DOHH2 (cell line): ENCODE measurements around the gene TBATA.

Experiments
- H3F3A ChIP-seq: fragments of 200-600 bp; sonication (generic), shearing (Covaris generic); 2 replicates; pipeline ENCODE4 v1.6.0; 2016; ENCODE audit warnings: antibody characterized with exemption, mild to moderate bottlenecking; ENCODE audit not compliant: control insufficient read depth, insufficient read depth
- H3K27ac ChIP-seq: fragments of 200-600 bp; sonication (generic); 2 replicates; pipeline ENCODE4 v1.5.1; 2014; ENCODE audit warnings: low read depth, mild to moderate bottlenecking, low read length, moderate library complexity
- H3K27me3 ChIP-seq: fragments of 200-600 bp; sonication (generic); 2 replicates; pipeline ENCODE4 v1.6.1; 2014; ENCODE audit warnings: mild to moderate bottlenecking, low read length, mixed read lengths; ENCODE audit not compliant: control insufficient read depth
- H3K36me3 ChIP-seq: fragments of 200-600 bp; sonication (generic); 2 replicates; pipeline ENCODE4 v1.6.1; 2014; ENCODE audit warnings: mild to moderate bottlenecking, low read length, moderate library complexity, mixed read lengths; ENCODE audit not compliant: control insufficient read depth
- H3K4me1 ChIP-seq: fragments of 200-600 bp; sonication (generic); 2 replicates; pipeline ENCODE4 v1.6.1; 2014; ENCODE audit warnings: mild to moderate bottlenecking, low read length, mixed read lengths; ENCODE audit not compliant: control insufficient read depth
- H3K4me2 ChIP-seq: fragments of 200-600 bp; sonication (generic); 2 replicates; pipeline ENCODE4 v1.6.0; 2014; ENCODE audit warnings: mild to moderate bottlenecking, low read length, moderate library complexity
- H3K4me3 ChIP-seq: fragments of 200-600 bp; sonication (generic); 2 replicates; pipeline ENCODE4 v1.5.1; 2014; ENCODE audit warnings: mild to moderate bottlenecking, low read length, mixed read lengths
- H3K79me2 ChIP-seq: fragments of 200-600 bp; sonication (generic); 2 replicates; pipeline ENCODE4 v1.6.1; 2014; ENCODE audit warnings: mild to moderate bottlenecking, low read length, mixed read lengths; ENCODE audit not compliant: control insufficient read depth
- H3K9me2 ChIP-seq: fragments of 200-600 bp; sonication (generic); replicated peaks from 2 replicates; pipeline ENCODE4 v1.6.1; 2014; ENCODE audit warnings: mild to moderate bottlenecking, low read length, mixed read lengths; ENCODE audit not compliant: control insufficient read depth
- H3K9me3 ChIP-seq: fragments of 200-600 bp; sonication (generic); 2 replicates; pipeline ENCODE4 v1.6.1; 2014; ENCODE audit warnings: antibody characterized with exemption, low read length, mixed read lengths; ENCODE audit not compliant: control insufficient read depth, insufficient read depth
- H4K20me1 ChIP-seq: fragments of 200-600 bp; sonication (generic); 2 replicates; pipeline ENCODE4 v1.6.0; 2014; ENCODE audit warnings: low read depth, mild to moderate bottlenecking, antibody characterized with exemption, low read length, moderate library complexity; ENCODE audit not compliant: control insufficient read depth, insufficient read depth
- CTCF ChIP-seq: fragments of 200-600 bp; sonication (generic); IDR thresholded peaks from one replicate; pipeline ENCODE4 v1.5.1; 2014; ENCODE audit warnings: antibody characterized with exemption, mild to moderate bottlenecking, low read depth, low read length; ENCODE audit not compliant: poor library complexity, severe bottlenecking
- EZH2phosphoT487 ChIP-seq: fragments of 200-600 bp; sonication (generic); IDR thresholded peaks from 2 replicates; pipeline ENCODE4 v1.6.1; 2017; ENCODE audit warnings: borderline replicate concordance, mild to moderate bottlenecking, antibody characterized with exemption, low read length, moderate library complexity, mixed read lengths

Gene TBATA

GRCh38 chr10:70785190-70785589 is at the start of gene TBATA:
Gene TBATA (minus strand): TSS chr10:70785377. CDS start chr10:70783379, 1,998 bp downstream.
- H3K27me3 ChIP-seq = peaks cover 39% of the 10 kb centered on the region
- H3K36me3 ChIP-seq = no peaks in the 10 kb centered on the region
- TF ChIP-seq EZH2phosphoT487 (no peak), CTCF (no peak)
- no peaks in the 10 kb centered on the region for H4K20me1 ChIP-seq
- no peaks in the 10 kb centered on the region for H3F3A ChIP-seq
- H3K4me3 ChIP-seq = no peak within 1 kb of the TSS
- no peak within 1 kb of the TSS for H3K4me2 ChIP-seq
- no peaks in the 10 kb centered on the region for H3K4me1 ChIP-seq
- no peaks in the 10 kb centered on the region for H3K9me3 ChIP-seq
- no peak within 1 kb of the TSS for H3K27ac ChIP-seq
- no peaks in the 10 kb centered on the region for H3K79me2 ChIP-seq
- no peaks in the 10 kb centered on the region for H3K9me2 ChIP-seq

GRCh38 chr10:70834441-70835151 is 49.4 kb upstream of the TBATA start:
- Histone ChIP-seq H3K79me2 (no peaks in the 10 kb centered on the region; the same call in 1 of the 2 replicates), H3K4me1 (no peaks in the 10 kb centered on the region), H3K4me3 (no peak overlapping the region), H3F3A (no peaks in the 10 kb centered on the region), H4K20me1 (no peaks in the 10 kb centered on the region), H3K36me3 (no peaks in the 10 kb centered on the region), H3K4me2 (no peak overlapping the region), H3K9me2 (no peaks in the 10 kb centered on the region), H3K27ac (no peak overlapping the region), H3K27me3 (no peaks in the 10 kb centered on the region), H3K9me3 (no peaks in the 10 kb centered on the region)
- TF ChIP-seq CTCF (no peak), EZH2phosphoT487 (no peak)

- no peaks in the 10 kb centered on the region for H3K4me1 ChIP-seq
- no peaks in the 10 kb centered on the region; the same call in 1 of the 2 replicates for H3K79me2 ChIP-seq
- H3K27ac ChIP-seq = no peak overlapping the region
- no peaks in the 10 kb centered on the region for H3K9me3 ChIP-seq
- no peaks in the 10 kb centered on the region for H4K20me1 ChIP-seq
- no peak overlapping the region for H3K4me2 ChIP-seq
- H3K9me2 ChIP-seq = no peaks in the 10 kb centered on the region
- no peak overlapping the region for H3K4me3 ChIP-seq
- H3K27me3 ChIP-seq = no peaks in the 10 kb centered on the region
- no peaks in the 10 kb centered on the region for H3F3A ChIP-seq
- no peak for TF ChIP-seq EZH2phosphoT487
- TF ChIP-seq CTCF = no peak
- H3K36me3 ChIP-seq = no peaks in the 10 kb centered on the region
Observed at GRCh38 chr10:70834021-70834420, 48.8 kb upstream of the TBATA start.
